Measurements from ENCODE around the gene NR1H2.

NR1H2 gene

GRCh38 chr19:50398675-50399367, 22.6 kb downstream of the NR1H2 start:
- H3K27me3 ChIP-seq (ENCODE audit: control insufficient read depth in 1 of 2, insufficient read depth in 2 of 2, low read length in 2 of 2): no peaks in the 10 kb centered on the region
- no peak overlapping the region for H3K27ac ChIP-seq (ENCODE audit: low read depth, low read length)
- H3K4me3 ChIP-seq (ENCODE audit: low read depth in 1 of 2, low read length in 2 of 2): no peak overlapping the region
- no peaks in the 10 kb centered on the region for H3K36me3 ChIP-seq (ENCODE audit: insufficient read depth, low read length)
- H3K9me3 ChIP-seq (ENCODE audit: low read length): no peaks in the 10 kb centered on the region
- no peak overlapping the region for H3K9ac ChIP-seq (ENCODE audit: low read length)
- H3K4me1 ChIP-seq (ENCODE audit: insufficient read depth, low read length): no peaks in the 10 kb centered on the region

GRCh38 chr19:50399368-50399745, 23.1 kb downstream of the NR1H2 start:
- no peak overlapping the region for H3K9ac ChIP-seq (ENCODE audit: low read length)
- no peak overlapping the region for H3K4me3 ChIP-seq (ENCODE audit: low read depth in 1 of 2, low read length in 2 of 2)
- H3K27me3 ChIP-seq (ENCODE audit: control insufficient read depth in 1 of 2, insufficient read depth in 2 of 2, low read length in 2 of 2): no peaks in the 10 kb centered on the region
- H3K27ac ChIP-seq (ENCODE audit: low read depth, low read length): no peak overlapping the region
- H3K36me3 ChIP-seq (ENCODE audit: insufficient read depth, low read length): no peaks in the 10 kb centered on the region
- H3K4me1 ChIP-seq (ENCODE audit: insufficient read depth, low read length): no peaks in the 10 kb centered on the region
- H3K9me3 ChIP-seq (ENCODE audit: low read length): no peaks in the 10 kb centered on the region

GRCh38 chr19:50401605-50402450, 25.6 kb downstream of the NR1H2 start:
- no peaks in the 10 kb centered on the region for H3K4me1 ChIP-seq (ENCODE audit: insufficient read depth, low read length)
- H3K36me3 ChIP-seq (ENCODE audit: insufficient read depth, low read length): no peaks in the 10 kb centered on the region
- H3K9me3 ChIP-seq (ENCODE audit: low read length): no peaks in the 10 kb centered on the region
- no peak overlapping the region for H3K27ac ChIP-seq (ENCODE audit: low read depth, low read length)
- no peaks in the 10 kb centered on the region for H3K27me3 ChIP-seq (ENCODE audit: control insufficient read depth in 1 of 2, insufficient read depth in 2 of 2, low read length in 2 of 2)
- H3K4me3 ChIP-seq (ENCODE audit: low read depth in 1 of 2, low read length in 2 of 2): no peak overlapping the region
- H3K9ac ChIP-seq (ENCODE audit: low read length): no peak overlapping the region

GRCh38 chr19:50402544-50403301, 26.5 kb downstream of the NR1H2 start:
- no peaks in the 10 kb centered on the region for H3K9me3 ChIP-seq (ENCODE audit: low read length)
- H3K36me3 ChIP-seq (ENCODE audit: insufficient read depth, low read length): no peaks in the 10 kb centered on the region
- no peaks in the 10 kb centered on the region for H3K27me3 ChIP-seq (ENCODE audit: control insufficient read depth in 1 of 2, insufficient read depth in 2 of 2, low read length in 2 of 2)
- H3K4me1 ChIP-seq (ENCODE audit: insufficient read depth, low read length): no peaks in the 10 kb centered on the region
- no peak overlapping the region for H3K9ac ChIP-seq (ENCODE audit: low read length)
- no peak overlapping the region for H3K4me3 ChIP-seq (ENCODE audit: low read depth in 1 of 2, low read length in 2 of 2)
- no peak overlapping the region for H3K27ac ChIP-seq (ENCODE audit: low read depth, low read length)

- H3K9me3 ChIP-seq (ENCODE audit: low read length): no peaks in the 10 kb centered on the region
- no peaks in the 10 kb centered on the region for H3K4me1 ChIP-seq (ENCODE audit: insufficient read depth, low read length)
- no peak overlapping the region for H3K4me3 ChIP-seq (ENCODE audit: low read depth in 1 of 2, low read length in 2 of 2)
- no peak overlapping the region for H3K27ac ChIP-seq (ENCODE audit: low read depth, low read length)
- H3K27me3 ChIP-seq (ENCODE audit: control insufficient read depth in 1 of 2, insufficient read depth in 2 of 2, low read length in 2 of 2): no peaks in the 10 kb centered on the region
- peaks cover 5% of the 10 kb centered on the region for H3K36me3 ChIP-seq (ENCODE audit: insufficient read depth, low read length)
- no peak overlapping the region for H3K9ac ChIP-seq (ENCODE audit: low read length)
Observed at GRCh38 chr19:50406156-50406820, 30.0 kb downstream of the NR1H2 start.

GRCh38 chr19:50406829-50407228, 30.6 kb downstream of the NR1H2 start:
- Histone ChIP-seq H3K27ac (ENCODE audit: low read depth, low read length) (no peak overlapping the region), H3K27me3 (ENCODE audit: control insufficient read depth in 1 of 2, insufficient read depth in 2 of 2, low read length in 2 of 2) (no peaks in the 10 kb centered on the region), H3K4me1 (ENCODE audit: insufficient read depth, low read length) (no peaks in the 10 kb centered on the region), H3K9ac (ENCODE audit: low read length) (no peak overlapping the region), H3K36me3 (ENCODE audit: insufficient read depth, low read length) (peaks cover 5% of the 10 kb centered on the region), H3K4me3 (ENCODE audit: low read depth in 1 of 2, low read length in 2 of 2) (no peak overlapping the region), H3K9me3 (ENCODE audit: low read length) (no peaks in the 10 kb centered on the region)

- H3K27me3 ChIP-seq (ENCODE audit: control insufficient read depth in 1 of 2, insufficient read depth in 2 of 2, low read length in 2 of 2): no peaks in the 10 kb centered on the region
- H3K9me3 ChIP-seq (ENCODE audit: low read length): no peaks in the 10 kb centered on the region
- H3K36me3 ChIP-seq (ENCODE audit: insufficient read depth, low read length): peaks cover 5% of the 10 kb centered on the region
- no peak overlapping the region for H3K4me3 ChIP-seq (ENCODE audit: low read depth in 1 of 2, low read length in 2 of 2)
- no peak overlapping the region for H3K9ac ChIP-seq (ENCODE audit: low read length)
- no peak overlapping the region for H3K27ac ChIP-seq (ENCODE audit: low read depth, low read length)
- H3K4me1 ChIP-seq (ENCODE audit: insufficient read depth, low read length): no peaks in the 10 kb centered on the region
Observed at GRCh38 chr19:50409347-50409746, 33.1 kb downstream of the NR1H2 start.

GRCh38 chr19:50410109-50410508, 33.9 kb downstream of the NR1H2 start:
- Histone ChIP-seq H3K9ac (ENCODE audit: low read length) (no peak overlapping the region), H3K27ac (ENCODE audit: low read depth, low read length) (no peak overlapping the region), H3K27me3 (ENCODE audit: control insufficient read depth in 1 of 2, insufficient read depth in 2 of 2, low read length in 2 of 2) (no peaks in the 10 kb centered on the region)

GRCh38 chr19:50412419-50412818, 36.2 kb downstream of the NR1H2 start:
- no peak overlapping the region for H3K4me3 ChIP-seq (ENCODE audit: low read depth in 1 of 2, low read length in 2 of 2)
- no peaks in the 10 kb centered on the region for H3K9me3 ChIP-seq (ENCODE audit: low read length)
- peaks cover 0 to 12% of the 10 kb centered on the region in 2 donors for H3K27me3 ChIP-seq (ENCODE audit: control insufficient read depth in 1 of 2, insufficient read depth in 2 of 2, low read length in 2 of 2)
- no peak overlapping the region for H3K9ac ChIP-seq (ENCODE audit: low read length)
- no peak overlapping the region for H3K27ac ChIP-seq (ENCODE audit: low read depth, low read length)
- peaks cover 5% of the 10 kb centered on the region for H3K36me3 ChIP-seq (ENCODE audit: insufficient read depth, low read length)
- no peaks in the 10 kb centered on the region for H3K4me1 ChIP-seq (ENCODE audit: insufficient read depth, low read length)

More at GRCh38 chr19:50410109-50410508, 33.9 kb downstream of the NR1H2 start:
- Histone ChIP-seq H3K4me1 (ENCODE audit: insufficient read depth, low read length) (no peaks in the 10 kb centered on the region), H3K36me3 (ENCODE audit: insufficient read depth, low read length) (peaks cover 5% of the 10 kb centered on the region), H3K9me3 (ENCODE audit: low read length) (no peaks in the 10 kb centered on the region), H3K4me3 (ENCODE audit: low read depth in 1 of 2, low read length in 2 of 2) (no peak overlapping the region)

- H3K27me3 ChIP-seq (ENCODE audit: control insufficient read depth in 1 of 2, insufficient read depth in 2 of 2, low read length in 2 of 2): peaks cover 0 to 17% of the 10 kb centered on the region in 2 donors
- no peak overlapping the region for H3K27ac ChIP-seq (ENCODE audit: low read depth, low read length)
Observed at GRCh38 chr19:50413096-50413495, 36.8 kb downstream of the NR1H2 start.

GRCh38 chr19:50413531-50413930, 37.3 kb downstream of the NR1H2 start:
- no peak overlapping the region for H3K9ac ChIP-seq (ENCODE audit: low read length)
- H3K27ac ChIP-seq (ENCODE audit: low read depth, low read length): no peak overlapping the region
- no peak overlapping the region for H3K4me3 ChIP-seq (ENCODE audit: low read depth in 1 of 2, low read length in 2 of 2)
- H3K9me3 ChIP-seq (ENCODE audit: low read length): no peaks in the 10 kb centered on the region
- peaks cover 0 to 21% of the 10 kb centered on the region in 2 donors for H3K27me3 ChIP-seq (ENCODE audit: control insufficient read depth in 1 of 2, insufficient read depth in 2 of 2, low read length in 2 of 2)
- H3K4me1 ChIP-seq (ENCODE audit: insufficient read depth, low read length): no peaks in the 10 kb centered on the region
- peaks cover 5% of the 10 kb centered on the region for H3K36me3 ChIP-seq (ENCODE audit: insufficient read depth, low read length)

More at GRCh38 chr19:50413096-50413495, 36.8 kb downstream of the NR1H2 start:
- Histone ChIP-seq H3K4me1 (ENCODE audit: insufficient read depth, low read length) (no peaks in the 10 kb centered on the region), H3K4me3 (ENCODE audit: low read depth in 1 of 2, low read length in 2 of 2) (no peak overlapping the region), H3K9ac (ENCODE audit: low read length) (no peak overlapping the region), H3K9me3 (ENCODE audit: low read length) (no peaks in the 10 kb centered on the region), H3K36me3 (ENCODE audit: insufficient read depth, low read length) (peaks cover 5% of the 10 kb centered on the region)

All from muscle layer of colon (tissue), 2 donors.